ENCODE data around the gene TRIM26.

- TF ChIP-seq, protein P1, sequence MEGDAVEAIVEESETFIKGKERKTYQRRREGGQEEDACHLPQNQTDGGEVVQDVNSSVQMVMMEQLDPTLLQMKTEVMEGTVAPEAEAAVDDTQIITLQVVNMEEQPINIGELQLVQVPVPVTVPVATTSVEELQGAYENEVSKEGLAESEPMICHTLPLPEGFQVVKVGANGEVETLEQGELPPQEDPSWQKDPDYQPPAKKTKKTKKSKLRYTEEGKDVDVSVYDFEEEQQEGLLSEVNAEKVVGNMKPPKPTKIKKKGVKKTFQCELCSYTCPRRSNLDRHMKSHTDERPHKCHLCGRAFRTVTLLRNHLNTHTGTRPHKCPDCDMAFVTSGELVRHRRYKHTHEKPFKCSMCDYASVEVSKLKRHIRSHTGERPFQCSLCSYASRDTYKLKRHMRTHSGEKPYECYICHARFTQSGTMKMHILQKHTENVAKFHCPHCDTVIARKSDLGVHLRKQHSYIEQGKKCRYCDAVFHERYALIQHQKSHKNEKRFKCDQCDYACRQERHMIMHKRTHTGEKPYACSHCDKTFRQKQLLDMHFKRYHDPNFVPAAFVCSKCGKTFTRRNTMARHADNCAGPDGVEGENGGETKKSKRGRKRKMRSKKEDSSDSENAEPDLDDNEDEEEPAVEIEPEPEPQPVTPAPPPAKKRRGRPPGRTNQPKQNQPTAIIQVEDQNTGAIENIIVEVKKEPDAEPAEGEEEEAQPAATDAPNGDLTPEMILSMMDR (IDR thresholded peaks at IDR 0.05; ENCODE audit: extremely low read depth in 1 of 2, insufficient read depth in 1 of 2, low read depth in 1 of 2, low read length in 2 of 2), result no peak
- TF ChIP-seq POLR2A (IDR thresholded peaks at IDR 0.05; ENCODE audit: low read depth, low read length), result no peak
- TF ChIP-seq EZH2 (IDR thresholded peaks at IDR 0.05; ENCODE audit: borderline replicate concordance, low read depth, low read length, severe bottlenecking), result no peak
- no peak for TF ChIP-seq POLR2AphosphoS5 (IDR thresholded peaks at IDR 0.05; ENCODE audit: insufficient read depth, low read depth, low read length)
- TF ChIP-seq, protein P2, sequence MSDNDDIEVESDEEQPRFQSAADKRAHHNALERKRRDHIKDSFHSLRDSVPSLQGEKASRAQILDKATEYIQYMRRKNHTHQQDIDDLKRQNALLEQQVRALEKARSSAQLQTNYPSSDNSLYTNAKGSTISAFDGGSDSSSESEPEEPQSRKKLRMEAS (IDR thresholded peaks at IDR 0.05; ENCODE audit: insufficient read depth, insufficient read length), result no peak
- TF ChIP-seq GATA2 (IDR thresholded peaks at IDR 0.05; ENCODE audit: insufficient read depth, insufficient read length, low read depth, low read length), result no peak
- no peak for TF ChIP-seq MYC (IDR thresholded peaks at IDR 0.05; ENCODE audit: low read depth, low read length)
- no peak for TF ChIP-seq JUN (IDR thresholded peaks at IDR 0.05; ENCODE audit: borderline replicate concordance, insufficient read depth, insufficient read length, low read depth)
Measured at GRCh38 chr6:30194797-30195690, 18.2 kb downstream of the TRIM26 start.
